NCI-H2196 (cell line): ENCODE results near the gene MYL7.
A peak's percentile ranks its signal among the peaks of the same experiment; 100 is the strongest.
"Not testable (repeated sequence)": the region's sequence is repeated elsewhere in the genome, so short reads cannot be mapped to it uniquely, and the experiment has no call there.

ENCODE experiments used
- DNase-seq: peaks from one replicate; lab custom pipeline; 2025; ENCODE audit not compliant: unreplicated experiment; lab: John Stamatoyannopoulos, UW

The MYL7 gene

GRCh38 chr7:44141221-44141850 is at the start of gene MYL7:
Gene MYL7 (minus strand): TSS chr7:44141332. CDS start chr7:44141305, 27 bp downstream.
- DNase-seq: no peak

- no peak for DNase-seq
Observed at GRCh38 chr7:44189993-44190872, 49.1 kb upstream of the MYL7 start.

GRCh38 chr7:44189286-44189992 is 48.3 kb upstream of the MYL7 start, which contains the start of gene GCK:
Gene GCK (minus strand): TSS chr7:44189439. CDS start chr7:44188953, 486 bp downstream.
- peak; percentile 83 for DNase-seq

DNA sequence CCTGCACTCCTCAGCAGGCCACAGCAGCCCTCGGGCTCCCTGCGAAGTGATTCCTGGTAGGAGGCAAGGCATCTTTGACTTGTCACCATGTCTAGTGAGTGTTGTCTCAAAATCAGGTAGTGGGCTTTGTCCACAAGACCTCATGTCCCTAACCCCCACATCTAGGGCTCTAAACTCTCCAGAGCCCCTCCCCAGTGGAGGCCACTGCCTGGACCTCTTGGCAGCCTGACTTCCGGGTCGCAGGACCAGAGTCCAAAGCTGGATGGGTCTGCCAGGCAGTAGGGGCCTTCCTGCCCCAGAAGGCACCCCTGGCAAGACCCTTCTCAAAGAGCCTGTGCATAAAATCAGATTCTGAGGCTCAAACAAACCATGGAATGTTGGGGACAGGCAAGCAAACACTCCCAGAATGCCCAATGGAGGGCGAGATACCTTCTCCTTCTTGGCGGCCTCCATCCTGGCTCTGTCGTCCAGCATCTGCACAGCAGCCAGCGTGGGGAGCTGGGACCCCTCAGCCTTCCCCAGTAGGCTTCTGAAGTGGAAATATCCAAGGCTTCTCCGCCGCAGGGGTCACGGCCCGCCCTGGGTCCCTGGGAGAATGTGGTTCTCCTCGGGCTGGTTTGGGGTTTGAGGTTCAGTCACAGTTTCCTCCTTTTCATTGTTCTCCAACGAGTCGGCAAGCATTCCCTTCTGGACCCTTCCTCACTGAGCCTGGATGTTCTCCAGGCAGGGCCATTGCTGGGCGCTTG is 47.5 kb upstream of the MYL7 start:
- DNase-seq: no peak

DNA sequence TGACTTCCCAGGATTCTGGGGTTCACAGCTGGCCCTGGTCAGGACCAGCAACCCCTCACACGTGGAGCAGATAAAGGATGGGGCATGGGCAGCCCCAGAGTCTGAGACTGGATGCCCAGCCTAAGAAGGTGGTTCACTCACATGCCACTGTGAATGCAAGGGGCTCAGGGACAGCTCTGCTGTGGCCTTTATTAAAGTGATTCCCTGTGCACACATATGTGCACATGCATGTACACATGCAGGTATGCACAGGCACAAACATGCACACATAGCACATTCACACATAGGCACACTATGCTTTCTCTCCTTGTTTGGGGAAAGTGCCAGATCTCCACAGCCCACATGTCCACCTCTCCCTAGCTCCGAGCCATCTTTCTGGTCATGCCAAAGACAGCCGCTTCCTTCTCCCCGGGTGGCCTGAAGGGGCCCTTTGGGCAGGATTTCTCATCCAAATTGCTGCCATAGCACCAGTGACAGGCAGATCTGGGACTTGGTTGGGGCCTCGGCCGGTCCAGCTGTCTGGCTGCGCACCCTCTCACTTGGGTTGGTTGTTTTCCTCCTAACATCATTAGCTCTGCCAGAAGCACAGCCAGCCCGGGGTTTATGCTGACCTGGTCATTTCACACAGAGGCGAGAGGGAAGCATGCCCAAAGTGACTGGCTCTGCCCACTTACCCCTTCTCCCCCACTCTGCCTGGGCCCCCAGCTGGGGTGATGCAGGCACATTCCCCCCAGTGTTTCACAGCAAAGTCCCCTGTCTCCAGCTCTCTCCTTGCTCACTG is 46.7 kb upstream of the MYL7 start:
- no peak for DNase-seq

DNA sequence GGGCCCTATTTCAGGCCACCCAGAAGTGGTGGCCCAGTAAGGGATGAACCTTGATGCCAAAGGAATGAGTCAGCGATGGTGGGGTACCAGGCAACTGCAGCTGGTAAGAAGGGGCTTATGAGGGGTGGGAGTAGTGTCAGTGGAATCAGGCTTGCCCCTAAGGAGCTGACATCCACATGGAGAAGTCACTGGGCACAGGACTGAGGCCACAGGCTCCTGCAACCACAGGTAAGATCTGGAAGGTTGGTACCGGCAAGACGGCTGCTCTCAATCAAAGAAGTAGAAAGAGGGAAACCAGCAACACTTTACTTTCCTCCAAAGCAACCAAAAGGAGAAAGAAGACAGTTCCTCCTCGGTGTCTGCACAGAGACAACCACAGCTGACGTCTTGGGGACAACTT is 45.6 kb upstream of the MYL7 start:
- DNase-seq: no peak

DNA sequence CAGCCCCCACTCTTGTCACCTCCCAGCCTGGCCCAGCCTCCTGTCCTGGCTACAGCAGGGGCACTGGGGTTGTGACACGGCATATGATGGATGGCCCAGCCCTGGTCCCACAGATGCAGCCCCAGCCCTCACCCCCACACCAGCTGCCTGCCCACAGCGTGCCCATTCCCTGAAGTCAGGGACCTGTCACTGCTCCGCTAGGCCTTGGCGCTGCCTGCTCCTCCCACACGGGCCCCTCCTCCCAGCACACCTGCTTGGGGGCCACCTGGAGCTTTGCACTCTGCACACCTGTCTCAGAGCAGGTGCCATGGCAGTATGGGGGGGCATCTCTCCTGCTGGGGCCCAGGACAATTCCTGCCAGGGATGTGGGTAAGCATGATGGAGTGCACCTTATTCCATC is 44.6 kb upstream of the MYL7 start:
- peak; percentile 7 for DNase-seq

DNA sequence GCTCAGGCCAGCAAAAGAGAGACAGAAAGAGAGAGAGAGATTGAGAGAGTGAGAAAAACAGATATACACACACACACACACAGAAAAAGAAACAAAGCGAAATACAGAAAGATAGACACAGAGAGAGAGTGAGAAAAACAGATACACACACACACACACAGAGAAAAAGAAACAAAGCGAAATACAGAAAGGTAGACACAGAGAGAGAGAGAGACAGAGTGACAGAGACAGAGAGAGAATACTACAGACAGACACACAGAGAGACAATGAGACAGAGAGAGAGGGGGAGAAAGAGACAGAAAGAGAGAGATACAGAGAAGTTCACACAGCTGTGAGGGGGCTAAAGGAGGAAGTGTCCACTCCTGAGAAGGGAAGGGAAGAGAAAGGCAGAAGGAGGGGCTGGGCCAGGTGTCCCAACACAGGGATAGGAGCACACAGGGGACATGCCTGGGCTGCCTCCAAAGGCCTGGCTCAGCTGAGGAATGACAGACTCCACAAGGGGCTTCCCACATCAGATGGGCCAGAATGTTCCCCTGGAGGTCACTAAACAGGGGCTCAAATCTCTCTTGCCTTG is 43.8 kb upstream of the MYL7 start:
- DNase-seq: no peak

GRCh38 chr7:44184206-44184872 is 43.2 kb upstream of the MYL7 start:
- no peak for DNase-seq

DNA sequence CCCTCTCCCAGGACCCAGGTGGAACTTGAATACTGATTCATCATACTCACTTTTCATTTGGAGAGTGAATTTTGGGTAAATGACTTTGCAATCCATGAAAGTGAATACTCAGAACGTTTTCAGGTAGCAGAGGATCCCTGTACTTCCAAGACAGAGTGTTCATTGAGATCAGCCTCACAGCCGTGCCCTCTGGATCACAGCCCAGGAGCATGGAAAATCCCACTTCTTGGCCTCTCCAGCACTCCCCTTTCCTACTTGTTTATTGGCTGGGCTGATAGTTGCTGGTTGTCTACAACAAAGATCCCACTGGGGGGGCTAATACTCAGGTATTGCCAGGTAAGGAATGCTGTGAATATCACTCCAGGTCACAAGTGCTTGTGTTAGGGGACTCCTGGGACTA is 42.3 kb upstream of the MYL7 start:
- no peak for DNase-seq

DNA sequence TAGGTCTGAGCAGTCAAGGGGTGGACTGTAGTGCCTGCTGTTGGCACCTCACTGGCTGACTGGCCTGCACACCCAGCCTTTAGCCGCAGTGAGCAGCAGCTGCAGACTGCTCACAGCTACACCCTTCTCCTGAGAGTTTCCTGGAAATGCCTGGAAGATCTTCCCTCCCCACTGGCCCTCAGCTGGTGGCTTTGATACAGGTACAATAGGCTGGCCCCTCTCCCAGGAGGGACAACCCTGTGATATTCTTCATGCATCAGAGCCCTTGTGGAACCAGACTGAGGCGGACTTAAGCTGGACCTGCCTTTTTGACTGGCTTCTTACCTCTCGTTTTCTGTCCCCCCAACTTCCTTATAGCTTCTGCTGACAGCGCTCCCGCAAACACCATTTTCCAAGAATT is 41.7 kb upstream of the MYL7 start:
- no peak for DNase-seq

DNA sequence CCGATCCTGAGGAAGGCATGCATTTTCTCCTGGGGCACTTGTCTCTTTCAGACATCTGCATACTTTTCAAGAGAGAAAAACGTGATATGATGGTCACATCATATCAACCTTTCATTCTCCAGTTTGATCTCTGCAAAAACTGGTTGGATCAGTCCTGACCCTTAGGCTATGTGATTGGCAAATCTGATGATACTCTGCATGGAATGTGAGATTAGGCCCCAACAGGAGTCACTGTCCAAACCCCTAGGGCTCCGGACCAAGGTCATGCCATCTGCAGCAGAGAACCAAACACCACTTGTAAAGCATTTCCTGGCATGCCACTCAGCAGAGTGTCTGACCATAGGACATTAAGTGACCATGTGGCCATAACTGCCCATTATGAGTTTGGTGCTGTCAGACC is 39.5 kb upstream of the MYL7 start:
- DNase-seq: no peak

GRCh38 chr7:44177570-44178131 is 36.5 kb upstream of the MYL7 start:
- DNase-seq: no peak

- DNase-seq: no peak
Observed at GRCh38 chr7:44176486-44176885, 35.4 kb upstream of the MYL7 start.

- no peak for DNase-seq
Observed at GRCh38 chr7:44175730-44176129, 34.6 kb upstream of the MYL7 start.

GRCh38 chr7:44174694-44174948 is 33.5 kb upstream of the MYL7 start:
- DNase-seq: not testable (repeated sequence)

GRCh38 chr7:44173911-44174693 is 33.0 kb upstream of the MYL7 start:
- no peak for DNase-seq

- DNase-seq: peak; percentile 10
Observed at GRCh38 chr7:44172803-44173424, 31.8 kb upstream of the MYL7 start.
